ENCODE data around the gene LMBR1.
"Not testable (repeated sequence)": the region's sequence is repeated elsewhere in the genome, so short reads cannot be mapped to it uniquely, and the experiment has no call there.

LMBR1 gene

GRCh38 chr7:156651474-156651873, 241.5 kb downstream of the LMBR1 start:
- no peak for DNase-seq

- DNase-seq = no peak
Measured at GRCh38 chr7:156650042-156650441, 242.9 kb downstream of the LMBR1 start.

- not testable (repeated sequence) for DNase-seq
Measured at GRCh38 chr7:156647330-156647729, 245.7 kb downstream of the LMBR1 start.

DNA sequence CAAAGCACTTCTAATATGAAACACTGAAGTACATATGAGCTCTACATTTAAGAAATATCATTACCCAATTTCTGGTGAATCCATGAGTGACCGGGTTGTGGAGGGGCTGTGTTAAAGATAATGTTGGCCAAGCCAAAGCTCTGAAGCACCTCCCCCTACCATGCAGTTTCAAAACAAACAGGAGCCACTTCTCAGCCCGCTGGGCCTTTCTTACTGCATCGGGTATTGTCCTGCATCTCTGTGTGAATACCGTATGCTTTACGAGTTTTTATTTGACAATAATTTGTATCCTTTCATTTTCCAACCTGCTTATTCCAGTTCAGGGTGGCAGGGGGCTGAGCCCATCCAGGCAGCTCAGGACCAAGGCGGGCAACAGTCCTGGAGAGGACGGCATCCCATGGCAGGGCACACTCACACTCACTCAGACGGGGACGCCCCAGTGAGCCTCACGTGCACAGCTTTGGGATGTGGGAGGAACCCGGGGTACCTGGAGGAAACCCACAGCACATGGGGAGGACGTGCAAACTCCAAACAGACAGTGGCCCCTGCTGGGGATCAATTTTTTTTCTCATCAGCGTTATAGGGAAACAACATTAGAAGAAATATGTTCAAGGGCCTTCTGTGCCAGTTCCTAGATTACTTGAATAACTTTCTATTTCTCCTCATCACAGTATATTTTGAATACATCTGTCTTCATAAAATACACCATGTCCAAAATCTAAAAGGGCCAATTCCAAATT, 250.5 kb downstream of the LMBR1 start:
- no peak for DNase-seq

DNA sequence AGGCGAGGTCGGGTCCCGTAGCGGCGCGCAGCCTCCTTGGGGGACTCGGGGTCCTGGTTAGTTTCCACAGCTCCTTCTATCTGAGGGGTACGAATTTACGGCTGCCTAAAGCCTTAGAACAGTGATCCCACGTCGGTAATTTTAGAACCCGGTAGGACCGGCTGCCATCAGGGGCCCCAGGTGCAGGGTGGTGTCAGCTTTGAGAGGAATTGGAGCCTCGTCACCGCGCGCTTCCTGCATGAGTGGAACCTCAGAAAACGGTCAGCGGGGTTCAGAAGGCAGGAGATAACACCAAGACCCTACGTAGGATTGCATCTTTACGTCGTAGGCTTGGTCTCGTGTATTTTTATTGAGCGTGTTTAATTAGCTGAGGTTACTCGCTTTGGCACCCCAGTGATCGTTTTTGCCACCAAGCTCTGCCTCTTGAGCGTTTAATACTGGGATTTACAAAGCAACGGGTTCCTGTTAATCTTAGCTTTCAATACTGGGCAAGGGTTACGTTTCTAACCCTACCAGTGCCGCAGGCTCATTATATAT, 252.0 kb downstream of the LMBR1 start:
- DNase-seq = no peak

- DNase-seq = no peak
Measured at GRCh38 chr7:156640257-156640948, 252.6 kb downstream of the LMBR1 start, which contains the start of gene RNF32. Gene RNF32 (plus strand): TSS chr7:156640774. CDS start chr7:156643878, 3,104 bp downstream.

GRCh38 chr7:156639426-156640256, 253.3 kb downstream of the LMBR1 start:
- no peak for DNase-seq

GRCh38 chr7:156638443-156639077, 254.4 kb downstream of the LMBR1 start:
- DNase-seq = no peak

GRCh38 chr7:156637093-156637492, 255.9 kb downstream of the LMBR1 start:
- DNase-seq = not testable (repeated sequence)

DNA sequence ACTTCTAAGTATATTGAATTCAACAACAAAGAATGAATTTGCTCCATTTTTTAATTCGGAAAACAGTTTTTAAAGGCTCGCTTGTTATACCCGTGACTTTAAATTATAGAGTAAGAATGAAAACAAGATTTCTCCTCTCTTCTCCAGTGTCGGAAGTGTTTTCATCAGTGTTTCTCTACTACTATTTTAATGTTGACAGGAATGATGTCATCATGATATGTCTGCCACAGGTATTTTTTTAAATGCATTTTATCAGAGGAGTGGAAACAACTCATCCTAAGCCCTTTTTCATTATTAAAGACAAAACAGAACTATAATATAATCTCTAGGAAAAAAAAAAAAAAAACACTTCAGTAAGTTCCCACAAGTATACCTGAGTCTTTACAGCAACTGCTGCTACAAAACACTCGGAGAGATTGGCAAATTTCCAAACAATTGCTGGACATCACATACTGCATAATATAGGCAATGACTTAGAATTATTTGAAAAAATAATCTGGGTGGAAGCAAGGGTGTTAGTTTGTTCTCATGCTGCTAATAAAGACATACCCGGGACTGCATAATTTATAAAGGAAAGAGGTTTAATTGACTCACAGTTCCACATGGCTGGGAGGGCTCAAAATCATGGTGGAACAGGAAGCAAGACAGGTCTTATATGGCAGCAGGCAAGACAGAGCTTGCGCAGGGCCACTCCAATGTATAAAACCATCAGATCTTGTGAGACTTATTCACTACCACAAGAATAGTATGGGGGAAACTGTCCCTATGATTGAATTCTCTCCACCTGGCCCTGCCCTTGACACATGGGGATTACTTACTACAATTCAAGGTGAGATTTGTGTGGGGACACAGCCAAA, 257.2 kb downstream of the LMBR1 start:
- DNase-seq = no peak

GRCh38 chr7:156634117-156634516, 258.9 kb downstream of the LMBR1 start:
- no peak for DNase-seq

DNA sequence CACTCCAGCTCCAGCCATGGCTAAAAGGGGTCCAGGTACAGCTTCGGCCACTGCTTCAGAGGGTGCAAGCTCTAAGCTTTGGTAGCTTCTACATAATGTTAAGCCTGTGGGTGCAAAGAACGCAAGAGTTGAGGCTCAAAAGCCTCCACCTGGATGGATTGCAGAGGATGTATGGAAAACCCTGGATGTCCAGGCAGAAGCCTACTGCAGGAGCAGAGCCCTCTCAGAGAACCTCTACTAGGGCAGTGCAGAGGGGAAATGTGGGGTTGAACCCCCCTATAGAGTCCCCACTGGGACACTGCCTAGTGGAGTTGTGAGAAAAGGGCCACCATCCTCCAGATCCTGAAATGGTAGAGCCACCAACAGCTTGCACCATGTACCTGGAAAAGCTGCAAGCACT, 263.1 kb downstream of the LMBR1 start:
- no peak for DNase-seq

GRCh38 chr7:156628562-156628961, 264.4 kb downstream of the LMBR1 start:
- DNase-seq = no peak

All from AML-193 (cell line).